Upper lobe of right lung (tissue), 1 donor: ENCODE data around the gene CTAGE6. TPM values are rescaled to one million over a fixed set of nuclear protein-coding genes. Genes with fewer than 3 reads are reported as not detected.
"Not testable (repeated sequence)": the region's sequence is repeated elsewhere in the genome, so short reads cannot be mapped to it uniquely, and the experiment has no call there.

Source experiments
- ATAC-seq: fragments of 200-7000 bp; cut with Tn5 transposase; one replicate; pipeline ENCODE4 v1.9.1; 2020; ENCODE audit warnings: mild to moderate bottlenecking, moderate library complexity
- DNase-seq: peaks from one replicate; pipeline ENCODE4 v3.0.0-alpha.2; 2020
- H3K27ac ChIP-seq: fragments of 200-600 bp; one replicate; pipeline ENCODE4 v1.8.0; 2022
- H3K27me3 ChIP-seq: fragments of 200-600 bp; one replicate; pipeline ENCODE4 v1.8.0; 2022; ENCODE audit warnings: mild to moderate bottlenecking
- H3K36me3 ChIP-seq: fragments of 200-600 bp; one replicate; pipeline ENCODE4 v1.8.0; 2022
- H3K4me1 ChIP-seq: fragments of 200-600 bp; one replicate; pipeline ENCODE4 v1.8.0; 2022
- H3K4me3 ChIP-seq: fragments of 200-600 bp; one replicate; pipeline ENCODE4 v1.8.0; 2022; ENCODE audit warnings: mild to moderate bottlenecking
- H3K9me3 ChIP-seq: fragments of 200-600 bp; one replicate; pipeline ENCODE4 v1.8.0; 2022
- intact Hi-C: fragments of 100-400 bp; cut with DNase I; formaldehyde crosslinking; loops from one replicate; pipeline ENCODE4 v1.11.0; 2022
- long read RNA-seq: library from polyadenylated mRNA; unstranded; transcript quantifications from one replicate; pipeline ENCODE4 v2.0.0, GENCODE V29; 2021
- total RNA-seq: library from RNA; stranded (reverse); fragmentation: NEBNext Ultra II Directional; extraction: Animal tissue kit (Norgen Biotek cat#: 25700); gene quantifications from one replicate; pipeline ENCODE4 v1.2.1, GENCODE V29; 2021
- donor health status: DM: no; HTN: yes; CAD: no; lungs with severe emphysema.

The CTAGE6 gene
- total RNA-seq: 0.52 TPM
- long read RNA-seq: 0 reads

GRCh38 chr7:143757596-143757995, at the start of gene CTAGE6:
CTAGE6 (minus strand) TSS chr7:143757696; CDS start chr7:143757658, 38 bp downstream.
- H3K27me3 ChIP-seq, ATAC-seq, DNase-seq: not testable (repeated sequence)

GRCh38 chr7:143806664-143807071, 49.2 kb upstream of the CTAGE6 start:
- peak; percentile 59 for ATAC-seq
- H3K36me3 ChIP-seq, H3K27ac ChIP-seq, H3K27me3 ChIP-seq, H3K4me1 ChIP-seq, H3K4me3 ChIP-seq, DNase-seq, intact Hi-C loops, H3K9me3 ChIP-seq: not testable (repeated sequence)

More at GRCh38 chr7:143757596-143757995, at the start of gene CTAGE6:
- H3K4me1 ChIP-seq, H3K4me3 ChIP-seq, intact Hi-C loops, H3K9me3 ChIP-seq, H3K27ac ChIP-seq, H3K36me3 ChIP-seq: not testable (repeated sequence)

GRCh38 chr7:143797896-143798290, 40.4 kb upstream of the CTAGE6 start:
- H3K36me3 ChIP-seq, H3K9me3 ChIP-seq, H3K27me3 ChIP-seq, H3K27ac ChIP-seq, intact Hi-C loops, H3K4me1 ChIP-seq, DNase-seq, ATAC-seq, H3K4me3 ChIP-seq: not testable (repeated sequence)

DNA sequence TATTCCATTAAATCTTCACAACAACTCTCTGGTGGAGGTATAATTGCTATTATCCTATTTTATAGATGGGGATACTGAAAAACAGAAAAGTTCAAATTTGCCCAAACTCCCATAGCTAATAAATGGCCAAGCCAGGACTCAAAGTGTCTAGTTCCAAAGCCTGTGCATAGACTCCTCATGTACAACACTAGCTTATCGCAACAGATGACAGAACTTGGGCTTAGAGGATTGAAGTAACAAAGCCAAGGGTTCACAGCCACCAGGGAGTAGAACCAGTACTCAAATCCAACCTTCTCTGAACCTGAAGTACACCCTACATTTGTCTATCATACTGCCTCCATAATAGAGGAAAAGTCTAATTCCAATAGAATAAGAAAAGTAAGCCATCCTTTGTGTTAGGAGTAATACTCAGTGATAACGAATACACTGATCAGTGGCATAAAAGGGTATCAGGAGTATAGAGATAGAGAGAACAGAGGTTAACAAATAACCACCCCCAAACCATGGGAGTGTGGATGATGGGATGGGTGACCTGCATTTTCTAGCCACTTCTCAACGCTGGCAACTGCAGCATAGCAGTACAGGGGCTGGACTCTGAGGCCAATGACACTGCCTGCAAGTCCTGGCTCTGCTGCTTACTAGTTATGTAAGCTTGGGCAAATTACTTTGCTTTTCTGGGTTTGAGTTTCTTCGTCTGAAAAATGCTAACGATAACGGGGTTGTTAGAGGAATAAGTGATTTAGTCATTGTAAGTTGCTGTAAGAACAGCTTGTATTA, 39.8 kb upstream of the CTAGE6 start:
- H3K36me3 ChIP-seq, H3K27ac ChIP-seq, intact Hi-C loops, H3K9me3 ChIP-seq, H3K4me3 ChIP-seq, H3K27me3 ChIP-seq, H3K4me1 ChIP-seq, DNase-seq: not testable (repeated sequence)
- ATAC-seq: peak; percentile 50

DNA sequence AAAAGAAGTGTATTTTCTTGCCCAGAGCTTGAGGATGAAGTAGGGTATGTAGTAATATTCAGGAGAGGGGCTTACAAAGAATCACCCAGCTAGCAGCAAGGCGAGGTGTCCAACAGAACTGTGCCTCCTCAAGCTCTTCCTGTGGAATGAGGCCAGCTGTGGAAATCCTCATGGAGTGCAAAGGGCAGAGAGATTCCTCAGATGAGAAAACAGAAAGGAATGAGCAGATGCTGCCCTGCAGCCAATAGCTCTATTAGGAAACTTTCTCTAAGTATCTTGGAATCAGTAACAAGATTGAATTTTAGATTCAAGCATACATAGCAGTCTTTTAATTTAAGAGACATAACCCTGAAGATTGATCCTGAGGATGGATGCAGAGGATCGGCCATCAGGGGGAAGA, 38.2 kb upstream of the CTAGE6 start:
- not testable (repeated sequence) for H3K27me3 ChIP-seq
- ATAC-seq: peak; percentile 42

DNA sequence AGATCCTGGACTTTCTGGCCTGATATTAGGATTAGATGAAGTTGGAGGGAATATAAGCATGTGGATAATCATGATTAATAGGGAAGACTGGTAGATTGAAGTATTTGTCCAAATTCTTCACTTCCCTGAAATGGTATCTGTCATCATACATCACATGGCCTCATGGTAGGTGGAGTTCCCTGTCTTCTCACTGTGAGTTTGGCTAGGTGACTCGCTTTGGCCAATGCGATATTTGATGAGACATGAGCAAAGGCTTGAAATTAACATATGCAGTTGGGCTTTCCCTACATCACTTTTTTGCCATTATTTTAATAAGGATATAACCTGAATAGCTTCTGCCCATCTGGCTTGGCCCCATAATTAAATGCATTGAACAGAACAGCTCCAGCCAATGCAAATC, 35.1 kb upstream of the CTAGE6 start:
- H3K4me3 ChIP-seq, H3K27me3 ChIP-seq, ATAC-seq, H3K27ac ChIP-seq, H3K9me3 ChIP-seq, H3K4me1 ChIP-seq, intact Hi-C loops, H3K36me3 ChIP-seq, DNase-seq: not testable (repeated sequence)

More for the DNA sequence above, 38.2 kb upstream of the CTAGE6 start:
- H3K9me3 ChIP-seq, H3K36me3 ChIP-seq, DNase-seq, intact Hi-C loops, H3K4me3 ChIP-seq, H3K27ac ChIP-seq, H3K4me1 ChIP-seq: not testable (repeated sequence)

DNA sequence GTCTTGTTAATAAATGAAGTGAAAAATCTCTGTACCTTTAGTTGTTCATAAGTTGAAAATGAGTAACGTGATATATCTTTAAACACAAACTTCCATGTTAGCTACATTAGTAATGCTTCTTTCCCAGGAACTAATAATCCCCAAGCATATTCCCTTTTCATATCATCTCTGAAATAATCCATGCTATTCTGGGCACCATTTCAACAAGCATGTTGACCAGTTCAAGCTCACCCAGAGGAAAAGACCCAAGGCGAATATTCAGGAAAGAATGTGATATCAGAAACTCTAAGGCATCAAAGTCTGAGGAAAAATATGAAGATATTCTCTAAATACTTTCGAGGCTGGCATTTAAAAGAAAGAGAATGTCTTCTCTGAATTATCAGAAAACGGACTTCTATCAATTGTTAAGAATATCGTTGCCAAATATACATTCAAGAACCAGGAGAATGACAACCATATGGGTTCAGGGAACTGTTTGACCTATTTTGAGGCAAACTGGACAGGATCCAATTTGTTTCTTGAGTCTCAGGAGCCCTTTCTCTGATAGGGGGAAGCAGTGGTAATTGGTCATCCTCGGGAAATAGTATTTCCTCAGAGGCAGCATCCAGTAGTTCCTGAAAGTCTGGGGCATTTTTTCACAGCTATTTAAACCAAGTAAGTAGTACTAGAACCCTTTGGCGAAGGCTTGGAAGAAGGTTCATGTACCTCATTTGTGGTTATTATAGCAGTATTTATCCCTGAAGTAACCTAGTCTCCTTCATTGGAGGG, 28.1 kb upstream of the CTAGE6 start:
- not testable (repeated sequence) for DNase-seq, ATAC-seq

GRCh38 chr7:143779591-143779990, 22.1 kb upstream of the CTAGE6 start:
- DNase-seq, H3K4me1 ChIP-seq, ATAC-seq, H3K9me3 ChIP-seq, H3K27ac ChIP-seq, H3K36me3 ChIP-seq, H3K27me3 ChIP-seq, H3K4me3 ChIP-seq, intact Hi-C loops: not testable (repeated sequence)

More for the DNA sequence above, 28.1 kb upstream of the CTAGE6 start:
- H3K9me3 ChIP-seq, H3K27ac ChIP-seq, H3K4me1 ChIP-seq, H3K36me3 ChIP-seq, H3K27me3 ChIP-seq, intact Hi-C loops, H3K4me3 ChIP-seq: not testable (repeated sequence)

- H3K27me3 ChIP-seq, H3K4me3 ChIP-seq, intact Hi-C loops, H3K36me3 ChIP-seq, H3K9me3 ChIP-seq, H3K4me1 ChIP-seq, H3K27ac ChIP-seq: not testable (repeated sequence)
- DNase-seq: peak; percentile 16
- ATAC-seq: peak; percentile 35
Measured at GRCh38 chr7:143772738-143773468, 15.4 kb upstream of the CTAGE6 start.

DNA sequence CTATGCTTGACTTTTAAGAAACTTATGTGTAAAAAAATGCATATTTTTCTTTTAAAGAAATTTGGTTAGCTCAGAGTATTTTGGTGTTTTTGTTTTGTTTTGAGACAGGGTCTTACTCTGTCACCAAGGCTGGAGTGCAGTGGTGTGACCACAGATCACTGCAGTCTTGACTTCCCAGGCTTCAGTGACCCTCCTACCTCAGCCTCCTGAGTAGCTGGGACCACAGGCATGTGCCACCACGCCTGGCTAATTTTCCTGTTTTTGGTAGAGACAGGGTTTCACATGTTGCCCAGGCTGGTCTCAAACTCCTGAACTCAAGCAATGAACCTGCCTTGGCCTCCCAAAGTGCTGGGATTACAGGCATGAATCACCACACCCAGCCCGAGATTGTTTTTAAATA, 10.0 kb upstream of the CTAGE6 start:
- H3K4me1 ChIP-seq, ATAC-seq, H3K36me3 ChIP-seq, intact Hi-C loops, H3K9me3 ChIP-seq, H3K4me3 ChIP-seq, H3K27ac ChIP-seq, H3K27me3 ChIP-seq: not testable (repeated sequence)
- peak; percentile 38 for DNase-seq

DNA sequence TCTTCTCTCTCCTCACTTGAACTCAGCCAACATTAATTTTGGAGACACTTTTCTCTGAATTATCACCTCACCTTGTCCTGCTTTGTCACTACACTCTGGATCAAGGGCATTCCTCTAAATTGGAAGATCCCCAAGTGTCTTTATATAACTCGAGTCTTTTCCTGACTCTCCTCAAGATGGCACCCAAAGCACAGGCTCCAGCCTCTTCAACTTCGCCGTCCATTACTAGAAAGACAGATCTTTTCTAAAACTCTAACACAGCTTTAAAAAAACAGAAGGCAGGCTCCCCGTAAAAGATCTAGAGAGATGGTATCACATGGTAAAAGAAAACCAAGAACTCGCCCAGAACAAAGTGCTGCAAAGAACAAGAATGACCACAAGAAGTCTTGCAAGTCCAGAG, 8.2 kb upstream of the CTAGE6 start:
- intact Hi-C loops, H3K36me3 ChIP-seq, H3K27me3 ChIP-seq, H3K4me3 ChIP-seq, H3K27ac ChIP-seq, DNase-seq, H3K9me3 ChIP-seq, H3K4me1 ChIP-seq: not testable (repeated sequence)
- ATAC-seq: peak; percentile 64

- H3K27ac ChIP-seq, H3K9me3 ChIP-seq, H3K27me3 ChIP-seq, DNase-seq, ATAC-seq, intact Hi-C loops, H3K4me1 ChIP-seq, H3K36me3 ChIP-seq, H3K4me3 ChIP-seq: not testable (repeated sequence)
Measured at GRCh38 chr7:143763065-143763464, 5.6 kb upstream of the CTAGE6 start.

DNA sequence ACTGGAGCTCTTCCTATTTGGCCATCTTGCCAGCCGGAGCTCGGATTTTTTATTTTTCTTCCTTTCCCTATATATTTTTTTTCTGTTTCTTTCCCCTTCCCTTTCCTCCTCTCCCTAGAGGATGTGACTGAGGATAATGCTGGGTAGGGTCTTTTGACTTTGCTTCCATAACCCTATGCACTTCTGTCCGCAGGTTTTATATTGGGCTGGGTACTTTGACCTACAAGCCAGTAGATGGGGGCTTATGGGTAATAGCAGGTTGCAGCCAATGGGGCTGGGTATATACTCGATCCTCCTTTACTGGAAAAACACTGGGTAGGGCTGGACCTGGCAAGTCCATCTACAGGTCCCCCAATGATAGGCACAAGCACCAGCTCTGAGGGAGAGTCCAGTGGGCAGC, 12.2 kb downstream of the CTAGE6 start:
- ATAC-seq: peak; percentile 41
- intact Hi-C loops, H3K27me3 ChIP-seq: not testable (repeated sequence)

More for the DNA sequence above, 12.2 kb downstream of the CTAGE6 start:
- H3K9me3 ChIP-seq, H3K27ac ChIP-seq, H3K4me3 ChIP-seq, DNase-seq, H3K4me1 ChIP-seq, H3K36me3 ChIP-seq: not testable (repeated sequence)
